Left cardiac atrium (tissue), 4 donors: ENCODE measurements around the gene SERINC2. TPM values are rescaled to one million over a fixed set of nuclear protein-coding genes. Genes with fewer than 3 reads are reported as not detected.
"Not testable (repeated sequence)": the region's sequence is repeated elsewhere in the genome, so short reads cannot be mapped to it uniquely, and the experiment has no call there.

ENCODE experiments used
- ATAC-seq, 2 donors: fragments of 200-7000 bp; cut with Tn5 transposase; one replicate each; pipeline ENCODE4 v1.9.1; 2020; ENCODE audit warnings: mild to moderate bottlenecking in 2 of 2, moderate library complexity in 2 of 2
- DNase-seq: peaks from one replicate; pipeline ENCODE4 v3.0.0-alpha.2; 2020
- intact Hi-C, 2 donors: fragments of 100-400 bp; cut with DNase I; formaldehyde crosslinking; loops; one replicate each; pipeline versions ENCODE4 v1.14.1 to v1.15.1; 2022 to 2023
- total RNA-seq, 2 donors: library from RNA; stranded (reverse); fragmentation: NEBNext Ultra II Directional; extraction: Animal tissue kit (Norgen Biotek cat#: 25700); gene quantifications; one replicate each; pipeline ENCODE4 v1.2.1, GENCODE V29; 2021
- donor health status: DM: no; HTN: yes; CAD: no.
- donor health status: DM: no; HTN: yes; CAD: no; lungs with severe emphysema.
- donor health status: DM: yes; HTN: yes; CAD: no.
- donor health status: Dilated cardiomyopathy.

SERINC2 gene
- total RNA-seq, 2 donors from 2014 or later = 2.4 to 2.9 TPM

DNA sequence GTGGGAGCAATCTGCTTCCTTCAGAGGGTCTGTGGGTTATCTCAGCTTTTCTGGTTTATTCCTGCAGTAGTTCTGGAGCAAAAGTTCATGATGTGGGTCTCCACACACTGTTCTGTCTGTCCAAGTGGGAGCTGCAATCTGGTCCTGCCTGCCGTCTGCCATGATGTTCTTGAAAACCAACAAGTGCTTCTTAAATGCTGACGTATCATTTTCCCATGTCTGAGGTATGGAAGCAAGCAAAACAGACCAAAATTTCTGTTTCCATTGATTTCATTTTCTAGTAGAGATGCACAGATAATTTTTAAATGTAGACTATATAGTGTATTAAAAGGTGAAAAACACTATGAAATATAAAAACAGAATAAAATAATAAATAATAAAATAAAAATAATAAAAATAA, 65.2 kb downstream of the SERINC2 start:
- no peak for DNase-seq
- no peak for ATAC-seq
- intact Hi-C loops = no loop called here

- DNase-seq = no peak
- ATAC-seq = no peak
These were observed 66.8 kb downstream of the SERINC2 start for GRCh38 chr1:31479811-31480210.

GRCh38 chr1:31480426-31480825, 67.4 kb downstream of the SERINC2 start:
- intact Hi-C loops, ATAC-seq, DNase-seq: not testable (repeated sequence)

More at GRCh38 chr1:31479811-31480210, 66.8 kb downstream of the SERINC2 start:
- intact Hi-C loops = no loop called here

DNA sequence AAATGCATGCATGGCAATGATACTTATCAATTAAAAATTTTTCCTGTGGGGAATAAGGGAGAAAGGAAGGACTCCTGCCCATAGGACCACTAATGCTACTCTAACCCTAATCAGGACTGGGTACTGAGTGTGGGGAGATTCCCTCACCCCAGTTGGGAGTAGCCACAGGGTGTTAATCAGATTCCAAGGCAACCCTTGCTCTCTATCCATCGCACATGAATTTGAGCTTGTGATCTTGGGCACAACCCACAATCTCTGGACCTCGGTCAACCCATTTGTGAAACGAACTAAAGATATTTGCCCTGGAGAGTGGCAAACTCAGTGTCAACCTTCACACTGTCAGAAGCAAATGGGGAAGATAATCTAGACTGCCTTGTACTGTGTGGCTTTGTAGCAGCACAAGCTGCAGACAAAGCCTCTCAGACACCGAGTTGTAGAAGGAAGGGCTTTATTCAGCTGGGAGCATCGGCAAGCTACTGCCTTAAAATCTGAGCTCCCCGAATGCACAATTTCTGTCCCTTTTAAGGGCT, 69.5 kb downstream of the SERINC2 start:
- no peak for DNase-seq
- peak in 1 of 2 donors; percentile 14 for ATAC-seq
- intact Hi-C loops = no loop called here

GRCh38 chr1:31483012-31483946, 70.3 kb downstream of the SERINC2 start:
- ATAC-seq = peak; percentile 82 to 98
- intact Hi-C loops = no loop called here
- no peak for DNase-seq

Other genes with a start within 250 kb of the SERINC2 start
- gene NKAIN1, start 173.3 kb upstream of the SERINC2 start, total RNA-seq = under 1 TPM in 1 of 2 donors, not detected in 1; 0.15 TPM
- gene SNRNP40, start 116.4 kb upstream of the SERINC2 start, total RNA-seq = 10 to 100 TPM; 24.2 to 28.6 TPM
- 10 to 100 TPM; 14.4 to 15.7 TPM for gene ZCCHC17, start 116.2 kb upstream of the SERINC2 start, total RNA-seq
- 1,000 to 10,000 TPM; 2,432 to 3,075 TPM for gene FABP3, start 40.1 kb upstream of the SERINC2 start, total RNA-seq
- gene TINAGL1, start 163.3 kb downstream of the SERINC2 start, total RNA-seq = 100 to 1,000 TPM; 128 to 175 TPM
- gene HCRTR1, start 204.5 kb downstream of the SERINC2 start, total RNA-seq = under 1 TPM; 0.42 to 0.44 TPM
- 10 to 100 TPM; 32.3 to 44.7 TPM for gene PEF1, start 231.7 kb downstream of the SERINC2 start, total RNA-seq